GM12878 (cell line): ENCODE measurements around the gene ZNF148. TPM values are rescaled to one million over a fixed set of nuclear protein-coding genes. Genes with fewer than 3 reads are reported as not detected.

Source experiments
- ATAC-seq: fragments of 200-7000 bp; cut with Tn5 transposase; 3 replicates; pipeline ENCODE4 v1.9.1; 2020; ENCODE audit warnings: mild to moderate bottlenecking, moderate library complexity
- BruUV-seq: library from RNA; stranded (reverse); fragments of 400-500 nt; replicated peaks from 2 replicates; lab custom pipeline; 2021; lab: Mats Ljungman, UMichigan
- CTCF ChIA-PET: fragments of 300-600 bp; sonication (Branson Sonifier 250); formaldehyde crosslinking; extraction: SDS; loops from one replicate; lab custom pipeline; 2021; ENCODE audit warnings: inconsistent platforms; lab: Yijun Ruan, JAX
- POLR2A ChIA-PET: fragments of 350-600 bp; formaldehyde crosslinking; extraction: SDS; loops from one replicate; lab custom pipeline; 2021; ENCODE audit warnings: inconsistent platforms; lab: Charles Lee
- RAD21 ChIA-PET: fragments of 300-600 bp; sonication (Branson Sonifier 250); formaldehyde crosslinking; loops from one replicate; lab custom pipeline; 2023; ENCODE audit warnings: antibody characterized with exemption; ENCODE audit not compliant: unreplicated experiment; lab: Charles Lee
- SMC1A ChIA-PET: fragments of 300-600 bp; sonication (Branson Sonifier 250); formaldehyde crosslinking; loops from one replicate; lab custom pipeline; 2023; ENCODE audit not compliant: unreplicated experiment, uncharacterized antibody; lab: Charles Lee
- DNase-seq: peaks from one replicate; pipeline ENCODE4 v3.0.0-alpha.2; 2011; ENCODE audit warnings: low read depth, low spot score
- FAIRE-seq: peaks from 3 replicates; lab custom pipeline; 2011; peaks lifted over from hg19 to GRCh38; lab: Jason Lieb, UNC
- H2AFZ ChIP-seq: 2 replicates; pipeline ENCODE4 v1.6.0; 2011; ENCODE audit warnings: low read depth, low read length, control low read depth; ENCODE audit not compliant: control insufficient read depth
- H3K27ac ChIP-seq: 2 replicates; pipeline ENCODE4 v1.5.1; 2011; ENCODE audit warnings: control low read depth; ENCODE audit not compliant: control insufficient read depth, insufficient read depth
- H3K27me3 ChIP-seq, 2 experiments: replicated peaks in 1 of 2; 2 replicates each; pipeline versions ENCODE4 v1.6.0 to v1.6.1; 2011; ENCODE audit warnings: low read length in 1 of 2; ENCODE audit not compliant: control insufficient read depth in 2 of 2, insufficient read depth in 2 of 2
- H3K36me3 ChIP-seq, 2 experiments: 2 replicates each; pipeline ENCODE4 v1.5.1; 2011; ENCODE audit warnings: low read length in 1 of 2; ENCODE audit not compliant: control insufficient read depth in 2 of 2, insufficient read depth in 2 of 2
- H3K4me1 ChIP-seq: 2 replicates; pipeline ENCODE4 v1.6.1; 2011; ENCODE audit warnings: mild to moderate bottlenecking, low read length, moderate library complexity, mixed read lengths; ENCODE audit not compliant: control insufficient read depth, insufficient read depth
- H3K4me2 ChIP-seq: 2 replicates; pipeline ENCODE4 v1.6.0; 2011; ENCODE audit warnings: control low read depth; ENCODE audit not compliant: control insufficient read depth, insufficient read depth
- H3K4me3 ChIP-seq: fragments of 200-600 bp; sonication (generic); 2 replicates; pipeline ENCODE4 v1.5.1; 2016
- H3K79me2 ChIP-seq: 2 replicates; pipeline ENCODE4 v1.6.0; 2011; ENCODE audit warnings: low read length; ENCODE audit not compliant: control insufficient read depth, insufficient read depth
- H3K9ac ChIP-seq: 2 replicates; pipeline ENCODE4 v1.8.0; 2011; ENCODE audit warnings: low read length, control low read depth, mixed read lengths; ENCODE audit not compliant: control insufficient read depth, insufficient read depth
- H3K9me3 ChIP-seq: replicated peaks from 3 replicates; pipeline ENCODE4 v1.5.1; 2011; ENCODE audit warnings: mild to moderate bottlenecking, low read length; ENCODE audit not compliant: control insufficient read depth, insufficient read depth
- H4K20me1 ChIP-seq: 2 replicates; pipeline ENCODE4 v1.6.0; 2011; ENCODE audit not compliant: control insufficient read depth, insufficient read depth
- EED ChIP-seq: sonication (generic); IDR thresholded peaks from 2 replicates; pipeline ENCODE4 v1.6.1; 2016; ENCODE audit warnings: antibody characterized with exemption, low read depth
- EZH2 ChIP-seq: IDR thresholded peaks from 2 replicates; pipeline ENCODE4 v1.6.1; 2012; ENCODE audit warnings: low read depth, mild to moderate bottlenecking, control low read depth, inconsistent platforms, low read length, borderline replicate concordance; ENCODE audit not compliant: control insufficient read depth
- FOXM1 ChIP-seq: IDR thresholded peaks from 2 replicates; pipeline ENCODE4 v1.6.1; 2012; ENCODE audit warnings: low read depth, mild to moderate bottlenecking, inconsistent platforms, low read length, moderate library complexity
- HDAC2 ChIP-seq: fragments of 200-600 bp; sonication (generic); IDR thresholded peaks from 2 replicates; pipeline ENCODE4 v1.6.1; 2017
- PAX5 ChIP-seq: IDR thresholded peaks from 2 replicates; pipeline ENCODE4 v1.6.1; 2011; ENCODE audit warnings: low read depth, low read length, borderline replicate concordance
- POLR2A ChIP-seq: IDR thresholded peaks from 2 replicates; pipeline ENCODE4 v1.6.1; 2011; ENCODE audit warnings: low read depth, mild to moderate bottlenecking, low read length
- SUZ12 ChIP-seq: fragments of 200-600 bp; sonication (generic); IDR thresholded peaks from one replicate; pipeline ENCODE4 v1.6.1; 2018; ENCODE audit warnings: antibody characterized with exemption, mild to moderate bottlenecking; ENCODE audit not compliant: unreplicated experiment
- TARDBP ChIP-seq: IDR thresholded peaks from 2 replicates; pipeline ENCODE4 v1.6.1; 2016; ENCODE audit warnings: borderline replicate concordance
- ZBED1 ChIP-seq: IDR thresholded peaks from 2 replicates; pipeline ENCODE4 v1.6.1; 2016; ENCODE audit warnings: borderline replicate concordance
- WGBS: methylation state at CpG from one replicate; pipeline ENCODE4 v1.1.6; 2016; ENCODE audit warnings: low lambda C conversion rate; ENCODE audit not compliant: insufficient replicate concordance, insufficient coverage; ENCODE audit errors: missing lambda C conversion rate; 5-methylcytosine and 5-hydroxymethylcytosine counted together
- in situ Hi-C: fragments of 300-500 bp; cut with MboI; formaldehyde crosslinking; loops from 9 replicates; pipeline ENCODE4 v1.14.3; 2018; ENCODE audit warnings: mixed read lengths
- intact Hi-C: fragments of 100-400 bp; cut with micrococcal nuclease; formaldehyde crosslinking; loops from one replicate; pipeline ENCODE4 v1.14.2; 2022; ENCODE audit not compliant: unreplicated experiment
- polyA plus RNA-seq, 11 experiments: library from polyadenylated mRNA; depleted of rRNA in 4 of 11; unstranded in 6 of 11; stranded (reverse) in 5 of 11; fragments of >200 nt; fragmentation: Nextera tagmentation in 4 of 11; fragmentation: Illumina TruSeq in 1 of 11; extraction: Ambion mirVana in 4 of 11; extraction: Trizol in 1 of 11; gene quantifications; 1 replicate in 1 of 11; 2 replicates in 10 of 11; pipeline versions ENCODE4 v1.2.1 to v1.2.3, GENCODE V29; 2011 to 2016; ENCODE audit warnings: inconsistent platforms in 2 of 11, missing spikeins in 2 of 11, low read depth in 1 of 11
- total RNA-seq, 4 experiments: library from RNA; depleted of rRNA in 3 of 4; stranded (reverse); fragments of >200 nt in 3 of 4; fragmentation: Illumina TruSeq in 1 of 4; extraction: Trizol in 1 of 4; gene quantifications; 2 replicates each; pipeline versions ENCODE4 v1.2.1 to v1.2.3, GENCODE V29; 2013 to 2021
- TF ChIP-seq, protein P1 (sequence below): fragments of 450-650 bp; IDR thresholded peaks from 2 replicates; pipeline ENCODE4 v1.6.1; 2016; ENCODE audit warnings: mild to moderate bottlenecking, moderate library complexity, borderline replicate concordance
- TF ChIP-seq, protein P2 (sequence below): IDR thresholded peaks from 2 replicates; pipeline ENCODE4 v1.6.1; 2011; ENCODE audit warnings: mild to moderate bottlenecking, low read depth, low read length, moderate library complexity; ENCODE audit not compliant: insufficient replicate concordance

ZNF148 gene
- total and polyA plus RNA-seq, 10 of the 15 experiments (the other 5 are each of a cell fraction or from before 2014, with no cell fraction given): 8.6 to 40.4 (median 26.7) TPM

DNA sequence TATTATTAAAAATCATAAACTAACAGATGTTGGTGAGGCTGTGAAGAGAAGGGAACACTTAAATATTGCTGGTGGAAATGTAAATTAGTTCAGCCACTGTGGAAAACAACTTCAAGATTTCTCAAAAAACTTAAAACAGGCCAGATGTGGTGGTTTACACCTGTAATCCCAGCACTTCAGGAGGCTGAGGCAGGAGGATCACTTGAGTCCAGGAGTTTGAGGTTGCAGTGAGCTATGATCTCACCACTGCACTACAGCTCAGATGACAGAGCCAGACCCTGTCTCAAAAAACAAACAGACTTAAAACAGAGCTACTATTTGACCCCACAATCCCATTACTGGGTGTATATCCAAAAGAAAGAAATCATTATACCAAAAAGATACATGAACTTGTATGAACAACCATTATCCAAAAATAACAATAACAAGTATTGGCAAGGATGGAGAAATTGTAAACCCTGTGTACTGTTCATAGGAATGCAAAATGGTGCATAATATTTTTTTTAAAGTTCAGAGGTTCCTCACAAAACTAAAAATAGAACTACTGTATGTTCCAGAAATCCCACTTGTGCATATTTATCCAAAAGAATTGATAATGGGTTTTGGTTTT is 25.5 kb downstream of the ZNF148 start:
- ATAC-seq (no peak), DNase-seq (no peak), FAIRE-seq (no peak)
- BruUV-seq: no TSS peak
- no peak overlapping the region for H3K27ac ChIP-seq
- TF ChIP-seq TARDBP (no peak), EZH2 (no peak)
- no peak overlapping the region; the same call in 1 of the 2 replicates for H3K4me2 ChIP-seq
- H3K9ac ChIP-seq: no peak overlapping the region
- POLR2A ChIA-PET: no interaction called here
- H3K9me3 ChIP-seq: peaks cover 16% of the 10 kb centered on the region
- SMC1A ChIA-PET: interaction anchor here (1.5 to 1.6 kb wide), 2 partner anchors 8 to 9 kb away, joined by 4 to 6 read pairs; no protein-coding TSS in a partner anchor
- no peaks in the 10 kb centered on the region for H3K27me3 ChIP-seq
- H3K36me3 ChIP-seq: no peaks in the 10 kb centered on the region; a peak in 1 of 4 replicates
- in situ Hi-C loops (no loop called here), intact Hi-C loops (no loop called here)
- no peak overlapping the region for H2AFZ ChIP-seq
- H3K4me3 ChIP-seq: no peak overlapping the region; the same call in 1 of the 2 replicates
- H3K4me1 ChIP-seq: peaks cover 30% of the 10 kb centered on the region
- no peaks in the 10 kb centered on the region for H4K20me1 ChIP-seq
- CTCF ChIA-PET: no interaction called here
- RAD21 ChIA-PET: interaction anchor here (1.1 kb wide), 1 partner anchor 18 kb away, joined by 3 read pairs; no protein-coding TSS in a partner anchor
- H3K79me2 ChIP-seq: peaks cover 96% of the 10 kb centered on the region

DNA sequence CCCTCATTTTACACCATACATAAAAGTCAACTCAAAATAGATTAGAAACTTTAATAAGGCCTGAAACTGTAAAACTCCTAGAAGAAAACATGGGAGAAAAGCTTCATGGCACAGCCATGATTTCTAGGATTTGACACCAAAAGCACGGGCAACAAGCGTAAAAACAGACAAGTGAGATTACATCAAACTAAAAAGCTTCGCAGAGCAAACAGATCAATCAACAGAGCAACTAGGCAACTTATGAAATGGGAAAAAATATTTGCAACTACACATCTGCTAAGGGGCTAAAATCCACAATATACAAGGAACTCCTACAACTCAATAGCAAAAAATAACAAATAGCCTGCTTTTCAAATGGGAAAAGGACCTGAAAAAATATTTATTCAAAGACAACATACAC is 26.1 kb downstream of the ZNF148 start:
- Histone ChIP-seq H2AFZ (no peak overlapping the region), H3K27ac (no peak overlapping the region), H3K9me3 (peaks cover 22% of the 10 kb centered on the region), H3K27me3 (no peaks in the 10 kb centered on the region), H3K4me3 (no peak overlapping the region; the same call in 1 of the 2 replicates), H3K79me2 (peaks cover 96% of the 10 kb centered on the region), H3K36me3 (no peaks in the 10 kb centered on the region; a peak in 1 of 4 replicates), H3K4me1 (peaks cover 30% of the 10 kb centered on the region), H3K9ac (no peak overlapping the region), H4K20me1 (no peaks in the 10 kb centered on the region), H3K4me2 (no peak overlapping the region)
- FAIRE-seq (no peak), ATAC-seq (no peak), DNase-seq (no peak)
- intact Hi-C loops: no loop called here
- 96% methylated on average over 3 of the region's 3 CpGs for WGBS
- ChIA-PET CTCF (no interaction called here), RAD21 (no interaction called here), SMC1A (interaction anchor here (1.0 to 1.5 kb wide), 3 partner anchors 9 to 17 kb away, joined by 3 to 6 read pairs (median 3); no protein-coding TSS in a partner anchor), POLR2A (interaction anchor here (0.6 to 1.2 kb wide), 2 partner anchors 24 to 171 kb away, joined by 3 to 4 read pairs; partner anchors contain the start of gene SNX4)
- BruUV-seq: no TSS peak
- TF ChIP-seq, protein P1, sequence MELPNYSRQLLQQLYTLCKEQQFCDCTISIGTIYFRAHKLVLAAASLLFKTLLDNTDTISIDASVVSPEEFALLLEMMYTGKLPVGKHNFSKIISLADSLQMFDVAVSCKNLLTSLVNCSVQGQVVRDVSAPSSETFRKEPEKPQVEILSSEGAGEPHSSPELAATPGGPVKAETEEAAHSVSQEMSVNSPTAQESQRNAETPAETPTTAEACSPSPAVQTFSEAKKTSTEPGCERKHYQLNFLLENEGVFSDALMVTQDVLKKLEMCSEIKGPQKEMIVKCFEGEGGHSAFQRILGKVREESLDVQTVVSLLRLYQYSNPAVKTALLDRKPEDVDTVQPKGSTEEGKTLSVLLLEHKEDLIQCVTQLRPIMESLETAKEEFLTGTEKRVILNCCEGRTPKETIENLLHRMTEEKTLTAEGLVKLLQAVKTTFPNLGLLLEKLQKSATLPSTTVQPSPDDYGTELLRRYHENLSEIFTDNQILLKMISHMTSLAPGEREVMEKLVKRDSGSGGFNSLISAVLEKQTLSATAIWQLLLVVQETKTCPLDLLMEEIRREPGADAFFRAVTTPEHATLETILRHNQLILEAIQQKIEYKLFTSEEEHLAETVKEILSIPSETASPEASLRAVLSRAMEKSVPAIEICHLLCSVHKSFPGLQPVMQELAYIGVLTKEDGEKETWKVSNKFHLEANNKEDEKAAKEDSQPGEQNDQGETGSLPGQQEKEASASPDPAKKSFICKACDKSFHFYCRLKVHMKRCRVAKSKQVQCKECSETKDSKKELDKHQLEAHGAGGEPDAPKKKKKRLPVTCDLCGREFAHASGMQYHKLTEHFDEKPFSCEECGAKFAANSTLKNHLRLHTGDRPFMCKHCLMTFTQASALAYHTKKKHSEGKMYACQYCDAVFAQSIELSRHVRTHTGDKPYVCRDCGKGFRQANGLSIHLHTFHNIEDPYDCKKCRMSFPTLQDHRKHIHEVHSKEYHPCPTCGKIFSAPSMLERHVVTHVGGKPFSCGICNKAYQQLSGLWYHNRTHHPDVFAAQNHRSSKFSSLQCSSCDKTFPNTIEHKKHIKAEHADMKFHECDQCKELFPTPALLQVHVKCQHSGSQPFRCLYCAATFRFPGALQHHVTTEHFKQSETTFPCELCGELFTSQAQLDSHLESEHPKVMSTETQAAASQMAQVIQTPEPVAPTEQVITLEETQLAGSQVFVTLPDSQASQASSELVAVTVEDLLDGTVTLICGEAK: no peak
- TF ChIP-seq POLR2A (no peak), FOXM1 (no peak), HDAC2 (no peak), PAX5 (no peak), EED (no peak), SUZ12 (no peak), ZBED1 (no peak)
- TF ChIP-seq, protein P2, sequence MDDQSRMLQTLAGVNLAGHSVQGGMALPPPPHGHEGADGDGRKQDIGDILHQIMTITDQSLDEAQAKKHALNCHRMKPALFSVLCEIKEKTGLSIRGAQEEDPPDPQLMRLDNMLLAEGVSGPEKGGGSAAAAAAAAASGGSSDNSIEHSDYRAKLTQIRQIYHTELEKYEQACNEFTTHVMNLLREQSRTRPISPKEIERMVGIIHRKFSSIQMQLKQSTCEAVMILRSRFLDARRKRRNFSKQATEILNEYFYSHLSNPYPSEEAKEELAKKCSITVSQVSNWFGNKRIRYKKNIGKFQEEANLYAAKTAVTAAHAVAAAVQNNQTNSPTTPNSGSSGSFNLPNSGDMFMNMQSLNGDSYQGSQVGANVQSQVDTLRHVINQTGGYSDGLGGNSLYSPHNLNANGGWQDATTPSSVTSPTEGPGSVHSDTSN: no peak
- in situ Hi-C loops: no loop called here
